Suprapubic skin (tissue), 4 donors: ENCODE results near the gene ADAMTS15. TPM values are rescaled to one million over a fixed set of nuclear protein-coding genes. Genes with fewer than 3 reads are reported as not detected.

ENCODE experiments used
- DNase-seq, 2 donors: peaks; one replicate each; pipeline ENCODE4 v3.0.0-alpha.2; 2019; ENCODE audit warnings: low spot score in 2 of 2
- H3K27ac ChIP-seq: fragments of 200-600 bp; sonication (generic); one replicate; pipeline ENCODE4 v1.5.1; 2019
- H3K27me3 ChIP-seq: fragments of 200-600 bp; sonication (generic); one replicate; pipeline ENCODE4 v1.5.1; 2019
- H3K36me3 ChIP-seq: fragments of 200-600 bp; sonication (generic); one replicate; pipeline ENCODE4 v1.5.1; 2019
- H3K4me1 ChIP-seq: fragments of 200-600 bp; sonication (generic); one replicate; pipeline ENCODE4 v1.5.1; 2019
- H3K4me3 ChIP-seq: fragments of 200-600 bp; sonication (generic); one replicate; pipeline ENCODE4 v1.5.1; 2019; ENCODE audit warnings: mild to moderate bottlenecking
- H3K9me3 ChIP-seq: fragments of 200-600 bp; sonication (generic); one replicate; pipeline ENCODE4 v1.5.1; 2019
- EP300 ChIP-seq: sonication (generic); formaldehyde crosslinking; IDR thresholded peaks from one replicate; pipeline ENCODE4 v1.6.1; 2017; ENCODE audit warnings: antibody characterized with exemption
- POLR2A ChIP-seq, 2 donors: fragments of 450-650 bp; IDR thresholded peaks; one replicate each; pipeline ENCODE4 v1.6.1; 2017; ENCODE audit warnings: antibody characterized with exemption in 2 of 2, mild to moderate bottlenecking in 2 of 2, moderate library complexity in 2 of 2
- POLR2AphosphoS5 ChIP-seq, 3 donors: sonication (generic); formaldehyde crosslinking; IDR thresholded peaks; one replicate each; pipeline ENCODE4 v1.6.1; 2017; ENCODE audit warnings: antibody characterized with exemption in 3 of 3
- WGBS: methylation state at CpG from one replicate; pipeline ENCODE4 v1.1.5; 2018; 5-methylcytosine and 5-hydroxymethylcytosine counted together
- total RNA-seq, 4 donors: library from RNA; depleted of rRNA; stranded (reverse); fragments of >200 nt; gene quantifications; one replicate each; pipeline ENCODE4 v1.1.0, GENCODE V29; 2016
- TF ChIP-seq, protein P1 (sequence below), 2 donors: fragments of 200-600 bp in 1 of 2; fragments of 450-650 bp in 1 of 2; sonication (generic) in 1 of 2; IDR thresholded peaks; one replicate each; pipeline ENCODE4 v1.5.1; 2016 to 2019; ENCODE audit warnings: antibody characterized with exemption in 2 of 2, mild to moderate bottlenecking in 1 of 2, moderate library complexity in 1 of 2

The ADAMTS15 gene
- total RNA-seq, 4 donors from 2014 or later: 3.8 to 7.2 (median 5.7) TPM

DNA sequence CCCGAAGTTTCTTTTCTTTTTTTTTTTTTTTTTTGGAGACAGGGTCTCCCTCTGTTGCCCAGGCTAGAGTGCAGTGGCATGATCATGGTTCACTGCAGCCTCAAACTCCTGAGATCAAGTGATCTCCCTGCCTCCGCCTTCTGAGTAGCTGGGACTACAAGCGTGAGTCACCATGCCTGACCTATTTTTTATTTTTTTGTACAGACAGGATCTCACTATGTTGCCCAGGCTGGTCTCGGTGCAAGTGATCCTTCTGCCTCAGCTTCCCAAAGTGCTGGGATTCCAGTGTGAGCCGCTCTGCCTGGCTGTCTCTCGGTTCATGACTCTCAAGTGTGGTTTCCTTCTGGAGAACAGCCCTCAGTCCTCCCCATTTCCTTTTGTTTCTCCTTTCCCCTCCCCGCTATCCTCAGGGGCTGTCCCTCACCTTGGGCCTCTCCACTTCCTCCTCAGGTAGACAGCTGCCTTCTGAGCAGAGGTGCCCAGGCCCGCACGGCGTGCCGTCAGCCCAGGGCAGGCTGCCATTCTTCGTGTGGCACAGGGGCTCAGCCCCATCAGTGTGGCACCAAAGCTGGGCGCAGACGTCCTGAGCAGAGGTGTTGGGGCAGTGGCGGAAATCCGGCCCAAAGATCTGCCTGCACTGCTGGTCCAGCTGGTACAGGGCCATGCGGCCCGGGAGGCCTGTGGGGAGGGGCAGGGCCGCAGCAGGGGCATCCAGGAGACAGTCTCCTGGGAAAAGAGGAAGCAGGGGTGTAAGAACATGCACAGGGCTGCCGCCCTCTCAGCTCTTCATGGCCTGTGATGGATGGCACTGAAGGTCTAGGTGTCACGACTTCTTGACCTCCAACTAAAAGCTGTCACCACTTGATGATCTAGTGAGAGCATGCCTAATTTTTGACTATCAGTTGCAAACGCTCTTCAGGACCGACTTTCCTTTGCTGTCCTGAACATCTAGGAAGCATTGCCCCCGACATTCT is 34.1 kb upstream of the ADAMTS15 start:
- peaks cover 8% of the 10 kb centered on the region for H3K4me1 ChIP-seq
- no peak overlapping the region for H3K27ac ChIP-seq
- WGBS: 58% methylated on average over 12 of the region's 24 CpGs
- H3K36me3 ChIP-seq: no peaks in the 10 kb centered on the region
- H3K9me3 ChIP-seq: no peaks in the 10 kb centered on the region
- no peak for DNase-seq
- TF ChIP-seq EP300: no peak
- no peak for TF ChIP-seq POLR2AphosphoS5 (IDR thresholded peaks at IDR 0.05)
- no peak for TF ChIP-seq POLR2A (IDR thresholded peaks at IDR 0.05)
- TF ChIP-seq, protein P1, sequence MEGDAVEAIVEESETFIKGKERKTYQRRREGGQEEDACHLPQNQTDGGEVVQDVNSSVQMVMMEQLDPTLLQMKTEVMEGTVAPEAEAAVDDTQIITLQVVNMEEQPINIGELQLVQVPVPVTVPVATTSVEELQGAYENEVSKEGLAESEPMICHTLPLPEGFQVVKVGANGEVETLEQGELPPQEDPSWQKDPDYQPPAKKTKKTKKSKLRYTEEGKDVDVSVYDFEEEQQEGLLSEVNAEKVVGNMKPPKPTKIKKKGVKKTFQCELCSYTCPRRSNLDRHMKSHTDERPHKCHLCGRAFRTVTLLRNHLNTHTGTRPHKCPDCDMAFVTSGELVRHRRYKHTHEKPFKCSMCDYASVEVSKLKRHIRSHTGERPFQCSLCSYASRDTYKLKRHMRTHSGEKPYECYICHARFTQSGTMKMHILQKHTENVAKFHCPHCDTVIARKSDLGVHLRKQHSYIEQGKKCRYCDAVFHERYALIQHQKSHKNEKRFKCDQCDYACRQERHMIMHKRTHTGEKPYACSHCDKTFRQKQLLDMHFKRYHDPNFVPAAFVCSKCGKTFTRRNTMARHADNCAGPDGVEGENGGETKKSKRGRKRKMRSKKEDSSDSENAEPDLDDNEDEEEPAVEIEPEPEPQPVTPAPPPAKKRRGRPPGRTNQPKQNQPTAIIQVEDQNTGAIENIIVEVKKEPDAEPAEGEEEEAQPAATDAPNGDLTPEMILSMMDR (IDR thresholded peaks at IDR 0.05): no peak
- no peak overlapping the region for H3K4me3 ChIP-seq
- H3K27me3 ChIP-seq: peaks cover 5% of the 10 kb centered on the region

DNA sequence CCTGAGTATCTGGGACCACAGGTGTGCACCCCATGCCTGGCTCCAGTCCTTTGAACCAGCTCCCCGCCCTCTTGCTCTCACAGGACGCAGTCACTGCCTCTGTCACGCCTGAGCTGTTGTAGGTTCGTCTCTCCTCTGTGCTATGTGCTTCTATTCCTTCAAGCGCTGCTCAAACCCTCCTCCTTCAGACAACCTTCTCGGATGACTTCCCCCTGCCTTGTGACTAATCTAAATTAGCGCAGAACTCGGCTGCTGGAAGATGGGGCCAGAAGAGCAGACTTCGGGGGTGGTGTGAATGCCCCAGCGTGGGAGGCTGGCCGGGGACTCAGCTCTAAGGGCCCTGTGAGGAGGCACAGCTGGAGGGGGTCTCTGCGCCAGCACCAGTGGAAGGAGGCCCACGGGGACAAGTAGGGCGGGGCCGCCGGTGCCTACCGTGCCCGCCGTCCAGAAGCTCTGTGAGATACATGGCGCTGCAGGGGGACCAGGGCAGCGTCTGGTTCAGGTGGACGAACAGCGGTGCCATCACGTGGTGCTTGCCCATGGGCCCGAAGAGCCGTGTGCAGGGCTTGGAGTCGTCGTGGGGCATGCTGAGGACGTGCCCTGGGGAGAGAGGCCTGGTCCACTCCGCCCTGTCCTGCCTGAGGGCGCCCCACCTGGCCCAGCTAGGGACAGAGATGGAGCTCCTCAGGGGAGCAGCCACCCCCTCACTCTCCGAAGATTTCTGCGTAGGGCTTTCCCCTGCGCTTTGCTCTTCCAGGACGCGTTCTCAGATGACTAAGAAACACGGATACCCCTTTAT is 32.5 kb upstream of the ADAMTS15 start:
- H3K36me3 ChIP-seq: no peaks in the 10 kb centered on the region
- peaks cover 11% of the 10 kb centered on the region for H3K4me1 ChIP-seq
- H3K9me3 ChIP-seq: no peaks in the 10 kb centered on the region
- whole genome bisulfite sequencing: 86% methylated on average over 17 of the region's 37 CpGs
- peaks cover 5% of the 10 kb centered on the region for H3K27me3 ChIP-seq
- no peak overlapping the region for H3K4me3 ChIP-seq
- DNase-seq: no peak
- no peak overlapping the region for H3K27ac ChIP-seq
- TF ChIP-seq POLR2AphosphoS5 (IDR thresholded peaks at IDR 0.05) (no peak), POLR2A (IDR thresholded peaks at IDR 0.05) (no peak), EP300 (no peak)
- TF ChIP-seq, protein P1 (IDR thresholded peaks at IDR 0.05): no peak

DNA sequence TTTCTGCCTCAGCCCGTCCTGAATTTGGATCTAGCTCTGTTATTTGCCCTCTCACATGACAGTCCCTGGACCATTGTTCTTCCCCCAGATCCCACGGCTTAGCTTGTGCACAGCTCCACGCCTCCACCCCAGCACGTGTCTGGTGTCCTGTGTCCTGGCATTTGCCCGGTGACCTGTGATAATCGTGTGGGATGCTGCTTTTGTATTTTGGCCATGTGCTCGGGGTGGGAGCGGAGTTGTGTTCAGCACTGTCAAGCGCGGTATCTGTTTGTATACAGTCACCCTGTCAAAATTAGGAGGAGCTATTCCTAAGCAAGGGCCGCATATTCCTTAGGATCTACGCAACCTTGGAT is 31.9 kb upstream of the ADAMTS15 start:
- Histone ChIP-seq H3K27me3 (peaks cover 5% of the 10 kb centered on the region), H3K36me3 (no peaks in the 10 kb centered on the region), H3K4me3 (no peak overlapping the region), H3K27ac (no peak overlapping the region), H3K4me1 (peaks cover 12% of the 10 kb centered on the region), H3K9me3 (no peaks in the 10 kb centered on the region)
- DNase-seq: no peak
- 80% methylated on average over 12 of the region's 12 CpGs for WGBS
- no peak for TF ChIP-seq POLR2A (IDR thresholded peaks at IDR 0.05)

DNA sequence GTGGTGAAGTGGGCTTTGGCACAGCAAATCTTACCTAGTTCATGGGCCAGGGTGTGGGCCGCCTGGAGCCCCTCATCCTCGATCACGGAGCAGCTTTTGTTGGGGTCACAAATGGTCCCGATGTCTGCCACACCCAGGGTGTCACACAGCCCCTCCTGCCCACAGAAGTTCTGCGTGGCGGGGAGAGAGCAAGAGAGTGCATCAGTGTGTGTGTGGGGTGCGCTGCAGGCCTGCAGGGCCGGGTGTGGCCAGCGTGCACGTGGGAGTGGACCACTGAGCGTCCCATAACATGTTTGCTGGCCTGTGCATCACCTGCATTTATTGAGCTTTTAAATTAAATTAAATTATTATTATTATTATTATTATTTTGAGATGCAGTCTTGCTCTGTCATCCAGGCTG is 31.5 kb upstream of the ADAMTS15 start:
- no peaks in the 10 kb centered on the region for H3K36me3 ChIP-seq
- TF ChIP-seq POLR2A (IDR thresholded peaks at IDR 0.05) (no peak), EP300 (no peak), POLR2AphosphoS5 (IDR thresholded peaks at IDR 0.05) (no peak)
- TF ChIP-seq, protein P1 (IDR thresholded peaks at IDR 0.05): no peak
- no peak overlapping the region for H3K4me3 ChIP-seq
- H3K4me1 ChIP-seq: peaks cover 12% of the 10 kb centered on the region
- 83% methylated on average over 7 of the region's 11 CpGs for WGBS
- no peak for DNase-seq
- peaks cover 5% of the 10 kb centered on the region for H3K27me3 ChIP-seq
- H3K9me3 ChIP-seq: no peaks in the 10 kb centered on the region
- no peak overlapping the region for H3K27ac ChIP-seq

DNA sequence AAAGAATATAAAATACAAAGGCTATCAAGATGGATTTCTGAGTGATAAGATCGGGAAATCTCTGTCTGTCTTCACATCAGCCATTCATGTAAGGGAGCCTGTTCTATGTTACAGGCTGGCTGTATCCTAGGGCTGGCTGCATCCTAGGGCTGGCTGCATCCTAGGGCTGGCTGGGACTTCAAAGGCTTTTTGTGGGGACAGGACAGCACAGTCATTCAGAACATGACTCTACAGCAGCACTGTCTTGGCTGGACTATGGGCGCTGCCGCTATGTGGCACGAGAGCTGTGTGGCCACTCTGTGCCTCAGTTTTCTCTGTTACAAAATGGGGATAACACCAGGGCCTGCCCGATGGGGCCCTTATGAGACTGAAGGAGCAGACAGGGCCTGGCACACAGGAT is 30.2 kb upstream of the ADAMTS15 start:
- no peak for DNase-seq
- H3K4me1 ChIP-seq: peaks cover 10% of the 10 kb centered on the region
- no peaks in the 10 kb centered on the region for H3K9me3 ChIP-seq
- no peaks in the 10 kb centered on the region for H3K36me3 ChIP-seq
- H3K27ac ChIP-seq: no peak overlapping the region
- 82% methylated on average over 2 of the region's 5 CpGs for WGBS
- no peak overlapping the region for H3K4me3 ChIP-seq
- no peak for TF ChIP-seq EP300
- no peak for TF ChIP-seq POLR2AphosphoS5 (IDR thresholded peaks at IDR 0.05)
- no peak for TF ChIP-seq POLR2A (IDR thresholded peaks at IDR 0.05)
- TF ChIP-seq, protein P1 (IDR thresholded peaks at IDR 0.05): no peak
- H3K27me3 ChIP-seq: peaks cover 10% of the 10 kb centered on the region
